ENCODE data around the gene FRYL. TPM values are rescaled to one million over a fixed set of nuclear protein-coding genes. Genes with fewer than 3 reads are reported as not detected.
"Not testable (repeated sequence)": the region's sequence is repeated elsewhere in the genome, so short reads cannot be mapped to it uniquely, and the experiment has no call there.

The FRYL gene
- total and polyA plus RNA-seq, 2 donors (not counting 1 experiment from before 2014, with no cell fraction given): 20.3 to 61.4 TPM

- H3K9me3 ChIP-seq (ENCODE audit: control insufficient read depth, insufficient read depth, low read depth, low read length): no peaks in the 10 kb centered on the region
- no peak overlapping the region for H3K27ac ChIP-seq (ENCODE audit: insufficient read depth, low read length)
- H3K4me3 ChIP-seq (replicated peaks in 1 of 4; ENCODE audit: control extremely low read depth in 1 of 4, insufficient read depth in 1 of 4, low read depth in 3 of 4, low read length in 4 of 4): no peak overlapping the region
- no peak for TF ChIP-seq EZH2 (IDR thresholded peaks at IDR 0.05; ENCODE audit: low read length, missing control alignments)
- TF ChIP-seq, protein P1, sequence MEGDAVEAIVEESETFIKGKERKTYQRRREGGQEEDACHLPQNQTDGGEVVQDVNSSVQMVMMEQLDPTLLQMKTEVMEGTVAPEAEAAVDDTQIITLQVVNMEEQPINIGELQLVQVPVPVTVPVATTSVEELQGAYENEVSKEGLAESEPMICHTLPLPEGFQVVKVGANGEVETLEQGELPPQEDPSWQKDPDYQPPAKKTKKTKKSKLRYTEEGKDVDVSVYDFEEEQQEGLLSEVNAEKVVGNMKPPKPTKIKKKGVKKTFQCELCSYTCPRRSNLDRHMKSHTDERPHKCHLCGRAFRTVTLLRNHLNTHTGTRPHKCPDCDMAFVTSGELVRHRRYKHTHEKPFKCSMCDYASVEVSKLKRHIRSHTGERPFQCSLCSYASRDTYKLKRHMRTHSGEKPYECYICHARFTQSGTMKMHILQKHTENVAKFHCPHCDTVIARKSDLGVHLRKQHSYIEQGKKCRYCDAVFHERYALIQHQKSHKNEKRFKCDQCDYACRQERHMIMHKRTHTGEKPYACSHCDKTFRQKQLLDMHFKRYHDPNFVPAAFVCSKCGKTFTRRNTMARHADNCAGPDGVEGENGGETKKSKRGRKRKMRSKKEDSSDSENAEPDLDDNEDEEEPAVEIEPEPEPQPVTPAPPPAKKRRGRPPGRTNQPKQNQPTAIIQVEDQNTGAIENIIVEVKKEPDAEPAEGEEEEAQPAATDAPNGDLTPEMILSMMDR (conservative IDR thresholded peaks at IDR 0.05 in 1 of 2, IDR thresholded peaks at IDR 0.05 in 1 of 2; ENCODE audit: low read depth in 1 of 2, low read length in 2 of 2): no peak
- DNase-seq (ENCODE audit: low read depth in 2 of 2): no peak
- no peak overlapping the region for H2AFZ ChIP-seq (ENCODE audit: low read length)
- H3K36me3 ChIP-seq (ENCODE audit: control insufficient read depth, insufficient read depth, low read length): no peaks in the 10 kb centered on the region
- H3K79me2 ChIP-seq (ENCODE audit: control insufficient read depth, insufficient read depth, low read length): no peaks in the 10 kb centered on the region
- no peaks in the 10 kb centered on the region for H3K4me1 ChIP-seq (ENCODE audit: control insufficient read depth, extremely low read depth, insufficient read depth, low read length)
- H4K20me1 ChIP-seq (ENCODE audit: control insufficient read depth, extremely low read depth, insufficient read depth, low read length): no peaks in the 10 kb centered on the region
- peaks cover 4% of the 10 kb centered on the region for H3K27me3 ChIP-seq (ENCODE audit: control insufficient read depth, insufficient read depth, low read length)
- H3K4me2 ChIP-seq (ENCODE audit: extremely low read depth, insufficient read depth, low read length): no peak overlapping the region
- H3K9ac ChIP-seq (ENCODE audit: insufficient read depth, low read length): no peak overlapping the region
Measured at GRCh38 chr4:48816971-48817370, 36.9 kb upstream of the FRYL start.

- not testable (repeated sequence) for H3K4me2 ChIP-seq (ENCODE audit: extremely low read depth, insufficient read depth, low read length); H3K9me3 ChIP-seq (ENCODE audit: control insufficient read depth, insufficient read depth, low read depth, low read length); H3K27me3 ChIP-seq (ENCODE audit: control insufficient read depth, insufficient read depth, low read length); H3K36me3 ChIP-seq (ENCODE audit: control insufficient read depth, insufficient read depth, low read length); H3K27ac ChIP-seq (ENCODE audit: insufficient read depth, low read length); H3K9ac ChIP-seq (ENCODE audit: insufficient read depth, low read length); H3K4me3 ChIP-seq (replicated peaks in 1 of 4; ENCODE audit: control extremely low read depth in 1 of 4, insufficient read depth in 1 of 4, low read depth in 3 of 4, low read length in 4 of 4); DNase-seq (ENCODE audit: low read depth in 2 of 2); H3K4me1 ChIP-seq (ENCODE audit: control insufficient read depth, extremely low read depth, insufficient read depth, low read length); H2AFZ ChIP-seq (ENCODE audit: low read length); H3K79me2 ChIP-seq (ENCODE audit: control insufficient read depth, insufficient read depth, low read length); H4K20me1 ChIP-seq (ENCODE audit: control insufficient read depth, extremely low read depth, insufficient read depth, low read length)
Measured at GRCh38 chr4:48816297-48816696, 36.2 kb upstream of the FRYL start.

DNA sequence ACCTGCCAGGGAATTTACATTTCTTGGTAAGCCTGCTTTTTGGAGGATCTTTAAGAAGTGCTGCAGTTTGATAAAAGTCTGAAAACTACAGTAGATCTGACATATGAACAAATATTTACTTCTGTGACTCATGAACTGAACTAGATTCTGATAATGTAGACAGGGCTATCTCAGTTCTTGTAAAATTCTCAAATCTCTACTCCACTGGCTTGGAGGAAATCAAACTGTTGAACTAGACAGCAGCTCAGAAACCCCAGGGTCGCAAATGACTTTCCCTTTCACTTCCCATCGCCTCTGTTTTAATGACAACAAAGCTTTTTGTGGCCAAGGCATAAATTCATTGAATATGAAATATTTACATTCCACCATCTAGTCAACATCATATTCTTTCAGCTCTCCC, 35.4 kb upstream of the FRYL start:
- DNase-seq (ENCODE audit: low read depth in 2 of 2): no peak
- Histone ChIP-seq H3K27me3 (ENCODE audit: control insufficient read depth, insufficient read depth, low read length) (peaks cover 4% of the 10 kb centered on the region), H3K4me3 (replicated peaks in 1 of 4; ENCODE audit: control extremely low read depth in 1 of 4, insufficient read depth in 1 of 4, low read depth in 3 of 4, low read length in 4 of 4) (no peak overlapping the region), H3K4me1 (ENCODE audit: control insufficient read depth, extremely low read depth, insufficient read depth, low read length) (no peaks in the 10 kb centered on the region), H2AFZ (ENCODE audit: low read length) (no peak overlapping the region), H3K79me2 (ENCODE audit: control insufficient read depth, insufficient read depth, low read length) (no peaks in the 10 kb centered on the region), H3K4me2 (ENCODE audit: extremely low read depth, insufficient read depth, low read length) (no peak overlapping the region), H3K36me3 (ENCODE audit: control insufficient read depth, insufficient read depth, low read length) (no peaks in the 10 kb centered on the region), H4K20me1 (ENCODE audit: control insufficient read depth, extremely low read depth, insufficient read depth, low read length) (no peaks in the 10 kb centered on the region), H3K9ac (ENCODE audit: insufficient read depth, low read length) (no peak overlapping the region), H3K27ac (ENCODE audit: insufficient read depth, low read length) (no peak overlapping the region), H3K9me3 (ENCODE audit: control insufficient read depth, insufficient read depth, low read depth, low read length) (no peaks in the 10 kb centered on the region)
- no peak for TF ChIP-seq EZH2 (IDR thresholded peaks at IDR 0.05; ENCODE audit: low read length, missing control alignments)
- TF ChIP-seq, protein P1 (conservative IDR thresholded peaks at IDR 0.05 in 1 of 2, IDR thresholded peaks at IDR 0.05 in 1 of 2; ENCODE audit: low read depth in 1 of 2, low read length in 2 of 2): no peak

All from fibroblast of lung (primary cell).